WERI-Rb-1 (cell line): ENCODE results near the gene COX19.

Source experiments
- DNase-seq: peaks from one replicate; pipeline ENCODE4 v3.0.0-alpha.2; 2020
- H3K27ac ChIP-seq: fragments of 250-450 bp; sonication (Bioruptor Pico); 2 replicates; pipeline ENCODE4 v1.5.1; 2020; ENCODE audit warnings: mild to moderate bottlenecking, moderate library complexity
- H3K27me3 ChIP-seq: fragments of 250-450 bp; sonication (Bioruptor Pico); 2 replicates; pipeline ENCODE4 v1.5.1; 2021; ENCODE audit warnings: mild to moderate bottlenecking, low read depth, moderate library complexity; ENCODE audit not compliant: insufficient read depth, severe bottlenecking
- H3K36me3 ChIP-seq: fragments of 250-450 bp; sonication (Bioruptor Pico); 2 replicates; pipeline ENCODE4 v1.5.1; 2020; ENCODE audit warnings: mild to moderate bottlenecking, moderate library complexity
- H3K4me3 ChIP-seq: 2 replicates; pipeline ENCODE4 v1.5.1; 2011; ENCODE audit warnings: low read depth, mild to moderate bottlenecking, control low read depth, low read length
- H3K9me3 ChIP-seq: fragments of 250-450 bp; sonication (Bioruptor Pico); 2 replicates; pipeline ENCODE4 v1.5.1; 2021; ENCODE audit warnings: mild to moderate bottlenecking, moderate library complexity; ENCODE audit not compliant: severe bottlenecking
- TF ChIP-seq, protein P1 (sequence below): IDR thresholded peaks from 2 replicates; pipeline ENCODE4 v1.5.1; 2011; ENCODE audit warnings: low read depth, mild to moderate bottlenecking, control low read depth, inconsistent platforms, low read length

COX19 gene

DNA sequence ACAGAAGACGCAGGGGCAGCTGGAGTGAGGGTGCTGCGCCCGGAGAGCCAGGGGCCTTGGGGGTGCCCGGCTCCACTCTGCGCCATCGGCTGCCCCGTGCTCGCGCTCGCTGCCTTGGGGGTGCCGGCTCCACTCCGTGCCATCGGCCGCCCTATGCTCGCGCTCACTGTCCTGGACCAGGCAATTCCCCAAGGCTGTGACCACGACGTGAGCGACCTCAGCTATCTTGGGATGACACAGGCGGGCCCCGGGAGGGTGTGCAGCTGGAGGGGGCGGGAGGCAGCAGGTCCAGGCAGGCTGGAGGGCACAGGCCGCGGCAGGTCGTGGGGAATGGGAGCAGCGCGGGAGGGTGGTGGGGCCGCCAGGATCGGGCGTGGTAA lies 37.4 kb upstream of the COX19 start:
- Histone ChIP-seq H3K9me3 (no peaks in the 10 kb centered on the region), H3K27me3 (no peaks in the 10 kb centered on the region), H3K27ac (no peak overlapping the region), H3K4me3 (no peak overlapping the region), H3K36me3 (peaks cover 8% of the 10 kb centered on the region)
- TF ChIP-seq, protein P1, sequence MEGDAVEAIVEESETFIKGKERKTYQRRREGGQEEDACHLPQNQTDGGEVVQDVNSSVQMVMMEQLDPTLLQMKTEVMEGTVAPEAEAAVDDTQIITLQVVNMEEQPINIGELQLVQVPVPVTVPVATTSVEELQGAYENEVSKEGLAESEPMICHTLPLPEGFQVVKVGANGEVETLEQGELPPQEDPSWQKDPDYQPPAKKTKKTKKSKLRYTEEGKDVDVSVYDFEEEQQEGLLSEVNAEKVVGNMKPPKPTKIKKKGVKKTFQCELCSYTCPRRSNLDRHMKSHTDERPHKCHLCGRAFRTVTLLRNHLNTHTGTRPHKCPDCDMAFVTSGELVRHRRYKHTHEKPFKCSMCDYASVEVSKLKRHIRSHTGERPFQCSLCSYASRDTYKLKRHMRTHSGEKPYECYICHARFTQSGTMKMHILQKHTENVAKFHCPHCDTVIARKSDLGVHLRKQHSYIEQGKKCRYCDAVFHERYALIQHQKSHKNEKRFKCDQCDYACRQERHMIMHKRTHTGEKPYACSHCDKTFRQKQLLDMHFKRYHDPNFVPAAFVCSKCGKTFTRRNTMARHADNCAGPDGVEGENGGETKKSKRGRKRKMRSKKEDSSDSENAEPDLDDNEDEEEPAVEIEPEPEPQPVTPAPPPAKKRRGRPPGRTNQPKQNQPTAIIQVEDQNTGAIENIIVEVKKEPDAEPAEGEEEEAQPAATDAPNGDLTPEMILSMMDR, result no peak
- no peak for DNase-seq

DNA sequence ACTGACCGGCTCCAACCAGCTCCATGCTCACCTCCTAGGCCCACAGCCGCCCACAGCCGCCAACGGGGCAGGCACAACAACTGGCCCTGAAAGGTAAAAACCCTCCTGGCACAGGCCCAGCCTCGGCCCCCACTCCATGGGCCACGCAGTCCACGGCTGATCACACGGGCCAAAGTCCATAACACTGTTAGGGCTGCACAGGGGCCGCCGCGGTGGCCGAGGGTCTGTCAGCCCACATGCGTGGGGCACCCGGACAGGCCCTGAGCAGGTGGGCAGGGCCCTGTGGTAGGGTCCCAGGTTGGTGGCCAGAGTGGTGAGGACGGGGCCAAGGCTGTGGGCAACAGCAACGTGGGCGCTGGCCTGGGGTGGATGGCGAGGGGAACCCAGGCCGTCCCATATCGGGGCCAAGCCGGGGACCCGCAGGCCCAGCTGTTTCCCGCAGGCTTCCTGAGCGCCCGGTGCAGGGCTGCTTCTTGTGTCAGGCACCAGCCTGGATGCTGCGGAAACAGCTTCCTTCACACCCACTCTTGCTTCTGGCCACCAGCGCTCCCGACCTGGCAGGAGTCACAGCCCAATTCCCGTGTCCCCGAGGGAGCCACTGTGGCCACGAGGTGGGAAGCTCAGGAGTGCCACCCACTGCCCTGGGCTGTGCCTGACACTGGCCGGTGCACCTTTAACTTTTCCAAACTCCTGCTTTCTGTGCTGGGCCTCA lies 36.8 kb upstream of the COX19 start:
- no peaks in the 10 kb centered on the region for H3K27me3 ChIP-seq
- H3K27ac ChIP-seq, result no peak overlapping the region
- TF ChIP-seq, protein P1, result no peak
- H3K4me3 ChIP-seq, result no peak overlapping the region
- H3K36me3 ChIP-seq, result peaks cover 10% of the 10 kb centered on the region
- DNase-seq, result no peak
- H3K9me3 ChIP-seq, result no peaks in the 10 kb centered on the region

DNA sequence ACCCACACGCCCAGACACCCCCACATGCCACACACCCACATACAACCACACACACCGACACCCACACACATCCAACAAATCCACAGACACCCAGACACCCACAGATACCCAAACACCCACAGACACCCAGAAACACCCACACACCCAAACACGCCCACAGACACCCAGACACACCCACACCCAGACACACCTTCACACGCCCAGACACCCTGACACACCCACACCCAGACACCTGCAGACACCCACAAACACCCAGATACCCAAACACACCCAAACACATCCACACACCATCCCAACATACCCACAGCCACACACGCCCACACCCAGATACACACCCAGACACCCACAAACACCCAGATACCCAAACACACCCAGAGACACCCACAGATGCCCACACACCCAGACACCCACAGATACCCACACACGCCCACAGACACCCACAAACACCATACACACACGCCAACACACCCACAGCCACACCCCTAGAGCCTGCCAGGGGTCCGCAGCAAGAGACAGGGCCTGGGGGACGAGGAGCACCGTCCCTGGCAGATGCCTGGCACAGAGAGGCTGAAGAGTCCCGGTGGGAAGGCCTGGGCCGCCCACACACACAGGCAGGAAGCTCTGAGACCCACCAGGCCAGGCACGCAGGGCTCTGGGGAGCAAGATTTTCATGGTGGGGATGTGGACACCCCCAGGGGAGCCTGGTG lies 36.1 kb upstream of the COX19 start:
- Histone ChIP-seq H3K27ac (no peak overlapping the region; the same call in 1 of the 2 replicates), H3K4me3 (no peak overlapping the region), H3K27me3 (no peaks in the 10 kb centered on the region), H3K36me3 (peaks cover 12% of the 10 kb centered on the region), H3K9me3 (no peaks in the 10 kb centered on the region)
- TF ChIP-seq, protein P1, result no peak
- DNase-seq, result no peak

DNA sequence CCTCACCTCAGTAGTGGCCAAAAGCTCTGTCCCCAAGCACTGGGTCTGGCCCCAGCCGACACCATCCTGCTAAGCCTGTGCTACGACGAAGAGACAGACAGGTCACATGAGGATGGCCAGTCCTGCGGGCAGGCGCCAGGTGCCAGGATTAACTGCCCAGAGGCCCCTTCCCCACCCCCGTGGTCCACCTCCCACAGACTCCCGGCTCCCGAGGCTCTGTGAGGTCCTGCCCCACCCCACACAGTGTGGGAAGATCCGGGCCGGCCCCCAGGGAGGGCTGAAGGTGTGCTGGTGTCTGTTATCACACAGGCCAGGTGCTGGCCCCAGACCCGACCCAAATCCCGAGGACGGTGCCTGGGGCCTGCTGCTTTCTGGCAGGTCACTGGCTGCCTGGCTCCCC lies 34.9 kb upstream of the COX19 start:
- Histone ChIP-seq H3K27ac (peak overlapping the region; percentile 74), H3K27me3 (no peaks in the 10 kb centered on the region), H3K4me3 (no peak overlapping the region), H3K9me3 (no peaks in the 10 kb centered on the region), H3K36me3 (peaks cover 12% of the 10 kb centered on the region)
- peak; percentile 88 for DNase-seq
- TF ChIP-seq, protein P1, result no peak

DNA sequence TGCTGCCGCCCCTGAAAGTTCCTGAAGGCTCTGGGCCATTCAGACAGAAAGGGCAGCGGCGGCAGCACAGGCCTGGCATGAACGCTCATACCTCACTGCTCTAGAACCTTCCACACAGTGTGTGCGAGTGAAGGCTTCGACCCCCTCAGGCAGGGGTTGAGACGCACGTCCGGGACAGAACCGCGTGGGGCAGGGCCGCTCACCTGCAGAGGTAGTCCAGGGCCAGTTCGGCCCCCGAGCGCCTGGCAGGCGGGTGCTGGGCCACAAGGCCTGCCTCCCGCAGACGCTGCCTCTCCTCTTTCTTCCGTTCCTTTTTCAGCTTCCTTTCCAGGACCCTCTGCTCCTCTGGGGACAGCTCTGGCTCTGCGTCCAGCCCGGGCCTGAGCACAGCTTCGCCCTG lies 34.4 kb upstream of the COX19 start:
- Histone ChIP-seq H3K27me3 (no peaks in the 10 kb centered on the region), H3K4me3 (no peak overlapping the region), H3K36me3 (peaks cover 12% of the 10 kb centered on the region), H3K9me3 (no peaks in the 10 kb centered on the region), H3K27ac (peak overlapping the region; percentile 74)
- TF ChIP-seq, protein P1, result no peak
- no peak for DNase-seq
